ENCODE results near the gene KCNMA1.

KCNMA1 gene

DNA sequence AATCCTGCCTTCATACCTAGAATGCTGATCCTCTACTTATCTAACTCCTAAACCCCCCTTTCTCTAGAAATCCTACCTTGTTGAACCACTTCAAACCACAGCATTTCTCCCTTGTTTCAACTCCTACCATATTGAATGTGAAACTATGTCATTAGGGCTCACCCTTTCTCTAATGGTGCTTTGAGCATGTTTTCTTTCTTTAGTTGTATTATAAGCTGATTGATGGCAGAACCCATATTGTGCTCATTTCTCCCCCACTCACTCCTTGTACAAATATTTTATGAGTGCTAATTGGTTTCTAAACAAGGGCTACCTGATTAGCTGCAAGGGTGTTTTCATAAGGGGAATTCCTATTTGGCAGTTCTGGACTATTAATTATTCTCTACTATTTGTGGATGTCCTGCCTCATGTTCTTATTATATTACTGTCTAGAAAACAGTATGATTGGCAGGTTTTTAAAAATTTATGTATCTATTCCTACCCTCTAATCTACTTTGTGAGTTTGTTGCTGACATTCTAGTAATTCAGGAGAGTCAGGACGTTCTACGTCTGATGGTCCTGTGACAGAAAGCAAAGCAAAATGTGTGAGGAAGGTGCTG is 765.8 kb downstream of the KCNMA1 start:
- H3K27me3 ChIP-seq (ENCODE audit: control insufficient read depth, insufficient read depth, low read length), result no peaks in the 10 kb centered on the region
- no peaks in the 10 kb centered on the region for H3K4me1 ChIP-seq
- H3K4me3 ChIP-seq (ENCODE audit: low read depth, low read length), result no peak overlapping the region
- H3K4me2 ChIP-seq (ENCODE audit: low read length), result no peak overlapping the region
- H3K79me2 ChIP-seq, result no peaks in the 10 kb centered on the region
- no peaks in the 10 kb centered on the region for H3K36me3 ChIP-seq (ENCODE audit: control insufficient read depth, insufficient read depth, low read length)
- H3K9me3 ChIP-seq (ENCODE audit: control insufficient read depth, low read length), result no peaks in the 10 kb centered on the region
- no peak for TF ChIP-seq CTCF (IDR thresholded peaks at IDR 0.05)
- no peak overlapping the region for H3K9ac ChIP-seq
- H3K27ac ChIP-seq, result no peak overlapping the region
- H2AFZ ChIP-seq, result no peak overlapping the region

DNA sequence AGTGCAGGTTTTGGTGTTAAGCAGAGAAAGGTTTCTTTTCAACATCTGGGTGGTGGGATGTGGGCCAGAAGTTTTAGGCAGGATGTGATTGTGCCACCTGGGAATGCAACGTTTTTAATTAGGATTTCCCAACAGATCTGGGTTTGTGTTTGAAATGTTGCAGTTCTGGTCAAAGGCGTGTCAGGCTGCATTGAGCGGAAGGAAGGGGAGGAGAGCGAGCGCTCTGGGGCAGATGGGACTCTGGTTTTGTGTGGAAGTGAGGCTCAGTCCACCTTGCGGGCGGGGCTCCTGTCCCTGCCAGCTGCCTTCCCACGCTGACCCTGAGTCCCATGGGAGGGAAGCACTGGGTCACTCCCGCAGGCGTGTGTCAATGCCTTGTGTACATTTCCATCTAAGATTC is 767.7 kb downstream of the KCNMA1 start:
- Histone ChIP-seq H3K9me3 (ENCODE audit: control insufficient read depth, low read length) (no peaks in the 10 kb centered on the region), H3K9ac (no peak overlapping the region), H3K36me3 (ENCODE audit: control insufficient read depth, insufficient read depth, low read length) (no peaks in the 10 kb centered on the region), H3K4me2 (ENCODE audit: low read length) (no peak overlapping the region), H3K27me3 (ENCODE audit: control insufficient read depth, insufficient read depth, low read length) (no peaks in the 10 kb centered on the region), H2AFZ (no peak overlapping the region), H3K79me2 (no peaks in the 10 kb centered on the region), H3K4me3 (ENCODE audit: low read depth, low read length) (no peak overlapping the region), H3K4me1 (no peaks in the 10 kb centered on the region), H3K27ac (no peak overlapping the region)
- TF ChIP-seq CTCF (IDR thresholded peaks at IDR 0.05), result no peak

GRCh38 chr10:76868098-76868977 is 769.3 kb downstream of the KCNMA1 start:
- Histone ChIP-seq H3K4me3 (ENCODE audit: low read depth, low read length) (no peak overlapping the region), H3K4me1 (no peaks in the 10 kb centered on the region), H3K36me3 (ENCODE audit: control insufficient read depth, insufficient read depth, low read length) (no peaks in the 10 kb centered on the region), H3K9me3 (ENCODE audit: control insufficient read depth, low read length) (no peaks in the 10 kb centered on the region), H3K27ac (no peak overlapping the region), H3K9ac (no peak overlapping the region), H2AFZ (no peak overlapping the region), H3K27me3 (ENCODE audit: control insufficient read depth, insufficient read depth, low read length) (no peaks in the 10 kb centered on the region), H3K4me2 (ENCODE audit: low read length) (no peak overlapping the region), H3K79me2 (no peaks in the 10 kb centered on the region)
- TF ChIP-seq CTCF (IDR thresholded peaks at IDR 0.05), result no peak

GRCh38 chr10:76866841-76867586 is 770.6 kb downstream of the KCNMA1 start:
- Histone ChIP-seq H3K9me3 (ENCODE audit: control insufficient read depth, low read length) (no peaks in the 10 kb centered on the region), H3K9ac (no peak overlapping the region), H3K4me3 (ENCODE audit: low read depth, low read length) (no peak overlapping the region), H3K36me3 (ENCODE audit: control insufficient read depth, insufficient read depth, low read length) (no peaks in the 10 kb centered on the region), H3K4me1 (no peaks in the 10 kb centered on the region), H3K4me2 (ENCODE audit: low read length) (no peak overlapping the region), H3K79me2 (no peaks in the 10 kb centered on the region), H3K27me3 (ENCODE audit: control insufficient read depth, insufficient read depth, low read length) (no peaks in the 10 kb centered on the region), H2AFZ (no peak overlapping the region), H3K27ac (no peak overlapping the region)
- no peak for TF ChIP-seq CTCF (IDR thresholded peaks at IDR 0.05)

Measured in parathyroid adenoma (tissue), 2 donors.